Lower leg skin (tissue), 3 donors: ENCODE measurements around the gene CNIH3.

ENCODE experiments used
- CTCF ChIP-seq, 3 donors: fragments of 450-650 bp; IDR thresholded peaks; one replicate each; pipeline ENCODE4 v1.5.1; 2016; ENCODE audit warnings: antibody characterized with exemption in 3 of 3, mild to moderate bottlenecking in 3 of 3, moderate library complexity in 2 of 3
- POLR2A ChIP-seq, 2 donors: fragments of 450-650 bp; IDR thresholded peaks; one replicate each; pipeline ENCODE4 v1.6.1; 2016 to 2017; ENCODE audit warnings: antibody characterized with exemption in 2 of 2, mild to moderate bottlenecking in 1 of 2, moderate library complexity in 1 of 2

GRCh38 chr1:224588515-224588914, 27.6 kb upstream of the CNIH3 start:
- TF ChIP-seq CTCF (IDR thresholded peaks at IDR 0.05) (no peak), POLR2A (IDR thresholded peaks at IDR 0.05) (no peak)
